ENCODE data around the gene C8A. TPM values are rescaled to one million over a fixed set of nuclear protein-coding genes. Genes with fewer than 3 reads are reported as not detected.

The C8A gene
- not detected in 2 replicates for total RNA-seq

DNA sequence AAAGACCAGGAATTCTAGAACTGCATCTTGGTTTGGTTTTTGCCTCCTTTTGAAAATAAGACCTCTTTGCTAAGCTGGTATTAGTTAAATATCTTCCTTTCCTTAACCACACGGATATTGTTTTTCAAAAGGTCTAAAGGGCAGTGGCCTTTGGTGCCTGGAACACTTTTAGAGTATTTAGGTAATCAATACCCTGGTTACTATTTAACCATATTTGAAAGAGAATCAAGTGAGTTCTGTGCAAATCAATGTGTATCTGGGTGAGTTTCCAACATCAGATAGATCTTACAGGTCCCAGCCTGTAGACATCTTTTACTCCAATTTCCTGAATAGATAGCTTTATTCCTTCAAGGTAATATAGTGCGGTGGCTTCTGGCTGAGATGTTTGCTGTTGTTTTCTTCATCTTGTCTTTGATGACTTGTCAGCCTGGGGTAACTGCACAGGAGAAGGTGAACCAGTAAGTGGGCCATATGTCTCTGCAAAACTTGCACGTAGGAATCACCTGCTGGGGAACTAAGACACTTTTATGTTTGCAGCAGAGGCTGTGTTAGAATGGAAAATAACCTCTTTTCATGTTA lies at the start of gene C8A:
Gene C8A (plus strand): TSS at position 277 of the 579 bp plus-strand sequence. CDS start 105 bp downstream, at position 382.

DNA sequence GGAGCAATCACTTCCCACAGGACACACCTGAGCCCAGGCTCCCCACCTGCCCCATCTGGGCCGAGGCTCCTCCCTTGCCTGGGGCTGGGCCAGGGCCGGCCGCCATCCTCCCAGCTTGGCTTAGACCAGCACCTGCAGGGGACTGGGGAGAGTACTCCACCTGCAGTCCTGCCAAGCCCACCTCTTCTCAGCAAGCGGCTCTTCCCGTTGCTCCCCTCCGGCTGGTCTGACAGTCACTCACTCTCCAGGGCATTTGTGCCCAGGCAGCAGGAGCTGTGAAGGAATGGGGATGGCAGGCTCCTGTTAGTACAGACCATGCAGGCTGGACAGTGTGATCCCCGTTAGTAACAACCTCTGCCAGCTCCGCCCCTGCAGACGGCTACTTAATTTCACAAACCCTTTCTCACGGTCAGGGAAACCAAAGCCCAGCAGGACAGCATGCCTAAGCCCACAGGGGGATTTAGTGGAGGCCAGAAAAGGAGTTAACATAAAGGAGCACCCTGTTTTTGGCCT lies 35.2 kb upstream of the C8A start, which contains the start of gene FYB2:
Gene FYB2 (minus strand): TSS at position 18 of the 513 bp plus-strand sequence. CDS start 114 bp downstream, outside the sequence.

DNA sequence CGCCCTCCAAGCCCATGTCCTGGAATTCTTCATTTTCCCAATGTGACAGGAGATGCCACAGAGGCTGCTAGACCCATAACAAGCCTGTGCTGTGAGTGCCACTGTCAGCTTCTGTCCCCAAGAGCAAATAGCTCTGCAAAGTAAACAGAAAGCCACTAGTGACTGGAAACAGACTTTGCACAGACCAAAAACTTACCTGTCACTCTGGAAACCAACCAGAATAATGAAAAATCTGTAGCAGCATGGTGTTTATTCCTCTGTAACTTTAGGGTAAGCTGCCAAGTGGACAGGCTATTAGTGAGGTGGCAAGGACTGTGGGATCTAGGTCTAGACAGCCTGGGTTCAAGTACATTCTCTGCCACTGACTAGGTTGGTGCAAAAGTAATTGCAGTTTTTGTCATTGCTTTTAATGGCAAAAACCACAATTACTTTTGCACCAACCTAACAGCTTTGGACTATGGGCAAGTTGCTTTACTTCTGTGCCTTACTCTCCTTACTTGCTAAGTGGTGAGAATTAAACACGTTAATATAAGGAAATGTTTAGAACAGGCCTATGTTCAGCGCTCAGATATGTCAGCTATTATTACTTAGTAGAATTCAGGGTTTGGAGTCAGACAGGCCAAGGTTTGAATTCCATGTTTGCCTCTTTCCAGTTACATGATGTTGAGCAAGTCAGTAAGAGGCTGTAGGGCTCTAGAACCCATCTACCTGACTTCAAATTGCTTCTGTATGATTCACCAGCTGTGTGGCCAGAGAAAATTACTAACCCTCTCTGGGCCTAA lies 111.5 kb downstream of the C8A start, which contains the start of gene C8B:
Gene C8B (minus strand): TSS at position 100 of the 782 bp plus-strand sequence. CDS start 67 bp downstream, at position 33.

Other genes with a start within 250 kb of the C8A start
- gene PRKAA2, start 209.5 kb upstream of the C8A start, total RNA-seq: 0.10 and 0.27 TPM in 2 replicates
- gene FYB2, start 35.4 kb upstream of the C8A start, total RNA-seq: not detected in 2 replicates
- gene C8B, start 111.2 kb downstream of the C8A start, total RNA-seq: not detected in 2 replicates